Liver (tissue), 9 donors: ENCODE data around the gene GOPC. TPM values are rescaled to one million over a fixed set of nuclear protein-coding genes. Genes with fewer than 3 reads are reported as not detected.

Experiments
- DNase-seq: peaks from one replicate; pipeline ENCODE4 v3.0.0-alpha.2; 2017; ENCODE audit warnings: low spot score
- H3K27ac ChIP-seq, 2 donors: one replicate each; pipeline ENCODE4 v1.7.0; 2013; ENCODE audit warnings: inconsistent platforms in 2 of 2, low read length in 2 of 2, control low read depth in 1 of 2, low read depth in 1 of 2, mild to moderate bottlenecking in 1 of 2
- H3K27me3 ChIP-seq, 4 donors: one replicate each; pipeline versions ENCODE4 v1.6.1 to v1.7.0; 2013; ENCODE audit warnings: low read length in 3 of 4, inconsistent platforms in 1 of 4, mild to moderate bottlenecking in 1 of 4, moderate library complexity in 1 of 4; ENCODE audit not compliant: control insufficient read depth in 4 of 4, insufficient read depth in 4 of 4
- H3K36me3 ChIP-seq, 4 donors: one replicate each; pipeline versions ENCODE4 v1.6.1 to v1.7.0; 2013; ENCODE audit warnings: low read length in 3 of 4, mild to moderate bottlenecking in 3 of 4, low read depth in 1 of 4, moderate library complexity in 1 of 4; ENCODE audit not compliant: control insufficient read depth in 4 of 4, insufficient read depth in 3 of 4
- H3K4me1 ChIP-seq, 4 donors: one replicate each; pipeline versions ENCODE4 v1.6.1 to v1.7.0; 2013; ENCODE audit warnings: low read length in 3 of 4, mild to moderate bottlenecking in 3 of 4, moderate library complexity in 1 of 4; ENCODE audit not compliant: control insufficient read depth in 4 of 4, insufficient read depth in 4 of 4
- H3K4me3 ChIP-seq, 3 donors: one replicate each; pipeline versions ENCODE4 v1.6.1 to v1.7.0; 2013; ENCODE audit warnings: low read length in 3 of 3, control low read depth in 1 of 3, low read depth in 1 of 3, mild to moderate bottlenecking in 1 of 3
- H3K9ac ChIP-seq, 2 donors: one replicate each; pipeline ENCODE4 v1.7.0; 2013; ENCODE audit warnings: low read length in 2 of 2, mild to moderate bottlenecking in 2 of 2, moderate library complexity in 2 of 2, control low read depth in 1 of 2, low read depth in 1 of 2
- H3K9me3 ChIP-seq, 4 donors: one replicate each; pipeline versions ENCODE4 v1.6.1 to v1.7.0; 2013; ENCODE audit warnings: low read length in 3 of 4; ENCODE audit not compliant: control insufficient read depth in 4 of 4
- ATF3 ChIP-seq: IDR thresholded peaks from 2 replicates; pipeline ENCODE4 v1.6.1; 2016; ENCODE audit warnings: antibody characterized with exemption
- CTCF ChIP-seq: fragments of 150-350 bp; IDR thresholded peaks from 2 replicates; pipeline ENCODE4 v1.5.1; 2017; ENCODE audit warnings: improper control_type of control experiment, low read depth, low read length; ENCODE audit not compliant: missing input control
- EGR1 ChIP-seq, 2 donors: IDR thresholded peaks; 2 replicates each; pipeline ENCODE4 v1.6.1; 2016 to 2018; ENCODE audit warnings: antibody characterized with exemption in 2 of 2, low read depth in 2 of 2
- FOXA1 ChIP-seq: IDR thresholded peaks from 2 replicates; pipeline ENCODE4 v1.6.1; 2016; ENCODE audit warnings: antibody characterized with exemption
- FOXA2 ChIP-seq: IDR thresholded peaks from 2 replicates; pipeline ENCODE4 v1.6.1; 2016; ENCODE audit warnings: antibody characterized with exemption
- GABPA ChIP-seq, 2 donors: IDR thresholded peaks in 1 of 2; conservative IDR thresholded peaks in 1 of 2; 2 replicates each; pipeline ENCODE4 v1.6.1; 2016; ENCODE audit warnings: antibody characterized with exemption in 2 of 2, mild to moderate bottlenecking in 1 of 2, moderate library complexity in 1 of 2
- HNF4A ChIP-seq, 2 donors: conservative IDR thresholded peaks; 2 replicates each; pipeline ENCODE4 v1.6.1; 2016; ENCODE audit warnings: antibody characterized with exemption in 2 of 2, mild to moderate bottlenecking in 2 of 2
- HNF4G ChIP-seq: IDR thresholded peaks from 2 replicates; pipeline ENCODE4 v1.6.1; 2016; ENCODE audit warnings: antibody characterized with exemption
- JUND ChIP-seq, 2 donors: IDR thresholded peaks; 2 replicates each; pipeline ENCODE4 v1.6.1; 2016; ENCODE audit warnings: antibody characterized with exemption in 2 of 2
- MAX ChIP-seq: IDR thresholded peaks from 2 replicates; pipeline ENCODE4 v1.6.1; 2016; ENCODE audit warnings: antibody characterized with exemption
- NR2F2 ChIP-seq: IDR thresholded peaks from 2 replicates; pipeline ENCODE4 v1.6.1; 2016; ENCODE audit warnings: antibody characterized with exemption
- RAD21 ChIP-seq, 2 donors: IDR thresholded peaks; 2 replicates each; pipeline ENCODE4 v1.6.1; 2016; ENCODE audit warnings: antibody characterized with exemption in 2 of 2, mild to moderate bottlenecking in 2 of 2
- REST ChIP-seq: IDR thresholded peaks from 2 replicates; pipeline ENCODE4 v1.6.1; 2016; ENCODE audit warnings: antibody characterized with exemption, mild to moderate bottlenecking
- RXRA ChIP-seq, 2 donors: IDR thresholded peaks; 2 replicates each; pipeline ENCODE4 v1.6.1; 2017 to 2018; ENCODE audit warnings: antibody characterized with exemption in 2 of 2, mild to moderate bottlenecking in 1 of 2
- SP1 ChIP-seq: IDR thresholded peaks from 2 replicates; pipeline ENCODE4 v1.6.1; 2018; ENCODE audit warnings: antibody characterized with exemption, mild to moderate bottlenecking
- TAF1 ChIP-seq: conservative IDR thresholded peaks from 2 replicates; pipeline ENCODE4 v1.6.1; 2016; ENCODE audit warnings: antibody characterized with exemption, mild to moderate bottlenecking
- YY1 ChIP-seq: IDR thresholded peaks from 2 replicates; pipeline ENCODE4 v1.6.1; 2016; ENCODE audit warnings: antibody characterized with exemption, mild to moderate bottlenecking
- ZBTB33 ChIP-seq: IDR thresholded peaks from 2 replicates; pipeline ENCODE4 v1.6.1; 2016; ENCODE audit warnings: antibody characterized with exemption
- WGBS: extraction: QIAGEN DNeasy Blood & Tissue Kit; methylation state at CpG from one replicate; pipeline ENCODE4 v1.1.7; 2013; 5-methylcytosine and 5-hydroxymethylcytosine counted together
- polyA plus RNA-seq, 2 donors: library from polyadenylated mRNA; stranded (reverse) in 1 of 2; unstranded in 1 of 2; fragments of 200-250 nt in 1 of 2; fragments of >200 nt in 1 of 2; fragmentation: Nextera tagmentation in 1 of 2; extraction: Ambion mirVana in 1 of 2; gene quantifications; one replicate each; pipeline versions ENCODE4 v1.2.1 to v1.2.3, GENCODE V29; 2013 to 2015
- total RNA-seq, 2 donors: library from RNA; depleted of rRNA; stranded (reverse); fragments of >200 nt; gene quantifications; one replicate each; pipeline ENCODE4 v1.2.3, GENCODE V29; 2014
- donor health status: healthy.
- donor health status: healthy.
- donor health status: healthy.
- donor health status: healthy.
- donor health status: healthy.

Gene GOPC
- total and polyA plus RNA-seq, 4 donors = 7.4 to 17.8 (median 11.4) TPM

GRCh38 chr6:117545161-117545595 lies 57.1 kb downstream of the GOPC start (continued):
- no peak for TF ChIP-seq CTCF

GRCh38 chr6:117544716-117545115 lies 57.6 kb downstream of the GOPC start:
- H3K27me3 ChIP-seq = no peaks in the 10 kb centered on the region
- 50% methylated on average over 3 of the region's 3 CpGs for WGBS
- H3K4me3 ChIP-seq = no peak overlapping the region
- no peak for DNase-seq
- peak overlapping the region in 1 of 2 donors; percentile 15 for H3K27ac ChIP-seq
- TF ChIP-seq YY1 = no peak
- peaks cover 5 to 20% (median 8%) of the 10 kb centered on the region in 4 donors for H3K36me3 ChIP-seq
- peaks cover 0 to 14% (median 10%) of the 10 kb centered on the region in 4 donors for H3K4me1 ChIP-seq
- no peak overlapping the region for H3K9ac ChIP-seq
- no peaks in the 10 kb centered on the region for H3K9me3 ChIP-seq

GRCh38 chr6:117542493-117542892 lies 59.8 kb downstream of the GOPC start:
- Histone ChIP-seq H3K9ac (no peak overlapping the region), H3K27me3 (no peaks in the 10 kb centered on the region), H3K4me3 (no peak overlapping the region), H3K4me1 (peaks cover 0 to 14% (median 10%) of the 10 kb centered on the region in 4 donors), H3K9me3 (no peaks in the 10 kb centered on the region), H3K27ac (no peak overlapping the region), H3K36me3 (peaks cover 0 to 26% (median 9%) of the 10 kb centered on the region in 4 donors)
- no peak for TF ChIP-seq HNF4G
- TF ChIP-seq JUND (IDR thresholded peaks at IDR 0.05) = no peak
- no peak for TF ChIP-seq TAF1
- no peak for TF ChIP-seq SP1
- no peak for TF ChIP-seq CTCF
- TF ChIP-seq ATF3 = no peak
- no peak for TF ChIP-seq GABPA (IDR thresholded peaks at IDR 0.05 in 1 of 2, conservative IDR thresholded peaks at IDR 0.05 in 1 of 2)
- TF ChIP-seq ZBTB33 = no peak
- no peak for TF ChIP-seq FOXA2
- TF ChIP-seq FOXA1 = no peak
- no peak for TF ChIP-seq NR2F2
- TF ChIP-seq YY1 = no peak
- TF ChIP-seq REST = no peak
- TF ChIP-seq RAD21 (IDR thresholded peaks at IDR 0.05) = no peak
- no peak for TF ChIP-seq MAX
- TF ChIP-seq RXRA (IDR thresholded peaks at IDR 0.05) = no peak
- TF ChIP-seq EGR1 (IDR thresholded peaks at IDR 0.05; ENCODE audit: low read depth in 2 of 2) = no peak
- no peak for TF ChIP-seq HNF4A (conservative IDR thresholded peaks at IDR 0.05)
- no peak for DNase-seq
- WGBS = 93% methylated on average over 3 of the region's 3 CpGs
